Left ventricle myocardium inferior (tissue), 1 donor: ENCODE results near the gene MIER2. TPM values are rescaled to one million over a fixed set of nuclear protein-coding genes. Genes with fewer than 3 reads are reported as not detected.
"Not testable (repeated sequence)": the region's sequence is repeated elsewhere in the genome, so short reads cannot be mapped to it uniquely, and the experiment has no call there.

Experiments used
- DNase-seq: peaks from one replicate; pipeline ENCODE4 v3.0.0-alpha.2; 2020
- H3K27ac ChIP-seq: fragments of 200-600 bp; replicated peaks from 2 replicates; pipeline ENCODE4 v1.8.0; 2021
- H3K27me3 ChIP-seq: fragments of 200-600 bp; 2 replicates; pipeline ENCODE4 v1.8.0; 2021; ENCODE audit warnings: low read depth
- H3K36me3 ChIP-seq: fragments of 200-600 bp; 2 replicates; pipeline ENCODE4 v1.8.0; 2021
- H3K4me1 ChIP-seq: fragments of 200-600 bp; 2 replicates; pipeline ENCODE4 v1.8.0; 2021
- H3K4me3 ChIP-seq: fragments of 200-600 bp; 2 replicates; pipeline ENCODE4 v1.8.0; 2021; ENCODE audit warnings: mild to moderate bottlenecking, moderate library complexity
- H3K9me3 ChIP-seq: fragments of 200-600 bp; replicated peaks from 2 replicates; pipeline ENCODE4 v1.8.0; 2021
- intact Hi-C: fragments of 100-400 bp; cut with micrococcal nuclease; formaldehyde crosslinking; loops from one replicate; pipeline ENCODE4 v1.11.0; 2022
- total RNA-seq: library from RNA; stranded (reverse); fragmentation: NEBNext Ultra II Directional; extraction: Animal tissue kit (Norgen Biotek cat#: 25700); gene quantifications from one replicate; pipeline ENCODE4 v1.2.1, GENCODE V29; 2021
- TF ChIP-seq, protein P1 (sequence below): fragments of 200-600 bp; IDR thresholded peaks from 2 replicates; pipeline ENCODE4 v1.8.0; 2021; ENCODE audit warnings: antibody characterized with exemption, mild to moderate bottlenecking, borderline replicate concordance
- donor health status: DM: no; HTN: yes; CAD: no; lungs with severe emphysema.

MIER2 gene
- total RNA-seq, 1 donor from 2014 or later = 15.9 TPM

DNA sequence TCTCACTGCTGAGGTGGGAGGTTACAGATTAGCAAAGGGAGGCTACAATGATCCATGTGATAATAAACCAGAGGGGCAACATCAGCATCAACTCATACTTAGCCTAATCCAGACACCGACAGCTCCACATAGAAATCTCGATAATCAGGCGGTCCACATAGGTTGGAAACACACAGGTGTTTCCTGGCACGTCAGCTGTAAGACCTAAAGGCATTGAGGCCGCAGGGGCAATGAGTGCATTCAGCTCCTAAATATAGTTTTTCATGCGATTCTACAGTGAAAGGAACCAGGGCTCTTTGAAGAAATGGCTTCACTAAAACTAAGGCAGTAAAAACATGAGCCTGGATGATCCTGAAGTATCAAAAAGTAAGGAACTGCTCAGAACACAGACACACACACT lies 72.7 kb downstream of the MIER2 start:
- TF ChIP-seq, protein P1, sequence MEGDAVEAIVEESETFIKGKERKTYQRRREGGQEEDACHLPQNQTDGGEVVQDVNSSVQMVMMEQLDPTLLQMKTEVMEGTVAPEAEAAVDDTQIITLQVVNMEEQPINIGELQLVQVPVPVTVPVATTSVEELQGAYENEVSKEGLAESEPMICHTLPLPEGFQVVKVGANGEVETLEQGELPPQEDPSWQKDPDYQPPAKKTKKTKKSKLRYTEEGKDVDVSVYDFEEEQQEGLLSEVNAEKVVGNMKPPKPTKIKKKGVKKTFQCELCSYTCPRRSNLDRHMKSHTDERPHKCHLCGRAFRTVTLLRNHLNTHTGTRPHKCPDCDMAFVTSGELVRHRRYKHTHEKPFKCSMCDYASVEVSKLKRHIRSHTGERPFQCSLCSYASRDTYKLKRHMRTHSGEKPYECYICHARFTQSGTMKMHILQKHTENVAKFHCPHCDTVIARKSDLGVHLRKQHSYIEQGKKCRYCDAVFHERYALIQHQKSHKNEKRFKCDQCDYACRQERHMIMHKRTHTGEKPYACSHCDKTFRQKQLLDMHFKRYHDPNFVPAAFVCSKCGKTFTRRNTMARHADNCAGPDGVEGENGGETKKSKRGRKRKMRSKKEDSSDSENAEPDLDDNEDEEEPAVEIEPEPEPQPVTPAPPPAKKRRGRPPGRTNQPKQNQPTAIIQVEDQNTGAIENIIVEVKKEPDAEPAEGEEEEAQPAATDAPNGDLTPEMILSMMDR = no peak
- no peaks in the 10 kb centered on the region for H3K36me3 ChIP-seq
- no peak for DNase-seq
- H3K4me3 ChIP-seq = no peak overlapping the region
- H3K27me3 ChIP-seq = peaks cover 59% of the 10 kb centered on the region
- H3K4me1 ChIP-seq = peaks cover 8% of the 10 kb centered on the region
- H3K9me3 ChIP-seq = no peaks in the 10 kb centered on the region
- intact Hi-C loops = no loop called here
- no peak overlapping the region for H3K27ac ChIP-seq

DNA sequence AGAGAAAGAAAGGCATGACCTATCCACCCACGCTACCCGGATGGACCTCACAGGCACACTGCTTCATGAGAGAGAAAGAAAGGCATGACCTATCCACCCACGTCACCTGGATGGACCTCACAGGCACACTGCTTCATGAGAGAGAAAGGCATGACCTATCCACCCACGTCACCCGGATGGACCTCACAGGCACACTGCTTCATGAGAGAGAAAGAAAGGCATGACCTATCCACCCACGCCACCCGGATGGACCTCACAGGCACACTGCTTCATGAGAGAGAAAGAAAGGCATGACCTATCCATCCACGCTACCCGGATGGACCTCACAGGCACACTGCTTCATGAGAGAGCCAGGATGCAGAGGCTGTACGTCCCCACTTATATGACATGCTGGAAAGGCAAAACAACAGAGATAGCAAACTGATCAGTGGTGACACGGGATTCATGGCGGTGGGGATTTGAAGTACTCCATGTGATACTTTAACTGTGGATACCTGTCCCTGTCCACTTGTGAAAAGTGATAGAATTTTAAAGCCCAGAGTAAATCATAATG lies 73.8 kb downstream of the MIER2 start:
- H3K36me3 ChIP-seq, H3K9me3 ChIP-seq, H3K27ac ChIP-seq, intact Hi-C loops, H3K4me3 ChIP-seq, DNase-seq: not testable (repeated sequence)
- Histone ChIP-seq H3K4me1 (peaks cover 11% of the 10 kb centered on the region), H3K27me3 (peaks cover 59% of the 10 kb centered on the region)

DNA sequence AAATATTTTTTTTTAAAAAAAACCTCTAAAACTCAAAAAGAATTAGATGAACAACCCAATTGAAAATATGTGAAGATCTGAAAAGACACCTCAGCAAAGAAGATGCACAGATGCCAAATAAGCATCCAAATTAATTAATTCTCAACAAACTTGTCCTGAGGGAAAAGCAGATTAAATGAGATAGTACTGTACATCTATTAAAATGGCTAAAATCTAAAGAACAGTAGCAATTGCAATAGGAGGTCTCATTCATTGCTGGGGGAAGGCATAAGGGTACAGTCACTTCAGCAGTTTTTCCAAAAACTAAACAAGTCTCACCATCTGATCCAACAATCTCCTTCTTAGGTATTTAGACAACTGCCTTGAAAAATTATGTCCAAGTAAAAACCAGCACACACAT lies 75.4 kb downstream of the MIER2 start:
- intact Hi-C loops = no loop called here
- TF ChIP-seq, protein P1 = no peak
- no peak for DNase-seq
- Histone ChIP-seq H3K27ac (no peak overlapping the region), H3K4me1 (peaks cover 11% of the 10 kb centered on the region), H3K36me3 (no peaks in the 10 kb centered on the region), H3K9me3 (no peaks in the 10 kb centered on the region), H3K4me3 (no peak overlapping the region), H3K27me3 (peaks cover 64% of the 10 kb centered on the region)

DNA sequence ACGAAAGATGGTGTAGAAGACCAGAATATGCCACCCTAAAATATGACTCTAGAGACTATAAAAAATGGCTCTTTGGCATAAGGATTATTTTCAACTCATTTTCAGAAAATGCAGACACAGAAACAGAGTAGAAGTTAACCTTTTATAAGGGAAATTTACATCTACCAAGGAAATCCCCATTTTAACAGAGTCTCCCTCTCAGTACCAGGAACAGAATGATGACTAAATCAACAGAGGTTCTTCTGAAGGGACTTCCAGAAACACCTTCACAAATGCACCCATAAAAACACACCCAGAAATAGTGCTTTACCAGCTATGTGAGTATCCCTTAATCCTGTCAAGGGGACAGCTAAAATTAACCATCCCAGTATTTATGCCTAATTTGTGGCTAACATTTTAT lies 82.5 kb downstream of the MIER2 start:
- TF ChIP-seq, protein P1 = no peak
- H3K27me3 ChIP-seq = peaks cover 81% of the 10 kb centered on the region
- intact Hi-C loops = no loop called here

DNA sequence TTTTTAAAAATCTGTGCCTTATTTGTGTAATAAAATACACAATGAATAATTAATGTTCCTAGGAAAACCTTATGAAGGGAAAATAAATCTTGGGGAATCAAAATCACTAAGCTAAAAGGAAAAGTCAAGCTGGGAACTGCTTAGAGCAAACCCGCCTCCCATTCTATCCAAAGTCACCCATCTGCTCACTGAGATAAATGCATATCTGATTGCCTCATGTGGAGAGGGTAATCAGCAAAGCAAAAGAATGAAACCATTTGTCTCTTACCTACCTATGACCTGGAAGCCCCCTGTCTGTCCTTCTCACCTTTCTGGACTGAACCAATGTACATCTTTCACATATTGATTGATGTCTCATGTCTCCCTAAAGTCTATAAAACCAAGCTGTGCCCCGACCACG lies 87.8 kb downstream of the MIER2 start:
- H3K9me3 ChIP-seq, H3K4me3 ChIP-seq, H3K36me3 ChIP-seq, intact Hi-C loops, H3K27ac ChIP-seq, DNase-seq, H3K4me1 ChIP-seq: not testable (repeated sequence)
- H3K27me3 ChIP-seq = peaks cover 57% of the 10 kb centered on the region

More for the DNA sequence above, 82.5 kb downstream of the MIER2 start:
- H3K4me1 ChIP-seq = peaks cover 6% of the 10 kb centered on the region
- DNase-seq = no peak
- no peaks in the 10 kb centered on the region for H3K36me3 ChIP-seq
- H3K4me3 ChIP-seq = no peak overlapping the region
- no peak overlapping the region for H3K27ac ChIP-seq
- H3K9me3 ChIP-seq = no peaks in the 10 kb centered on the region

Other genes starting within 250 kb of the MIER2 start
- gene OR4F17, start 237.7 kb downstream of the MIER2 start, total RNA-seq = not detected
- not detected for gene PLPP2, start 53.4 kb downstream of the MIER2 start, total RNA-seq
- gene C2CD4C, start 64.4 kb upstream of the MIER2 start, total RNA-seq = 0.63 TPM
- gene SHC2, start 116.2 kb upstream of the MIER2 start, total RNA-seq = 11.3 TPM
- 0.22 TPM for gene MADCAM1, start 151.7 kb upstream of the MIER2 start, total RNA-seq
- gene TPGS1, start 162.7 kb upstream of the MIER2 start, total RNA-seq = 11.2 TPM
- 96.5 TPM for gene CDC34, start 187.0 kb upstream of the MIER2 start, total RNA-seq
- gene GZMM, start 199.3 kb upstream of the MIER2 start, total RNA-seq = not detected
- 1,533 TPM for gene BSG, start 227.8 kb upstream of the MIER2 start, total RNA-seq
- 21.9 TPM for gene HCN2, start 245.1 kb upstream of the MIER2 start, total RNA-seq